Lower leg skin (tissue), 3 donors: ENCODE results near the gene BLOC1S5.

Experiments used
- CTCF ChIP-seq, 3 donors: fragments of 450-650 bp; IDR thresholded peaks; one replicate each; pipeline ENCODE4 v1.5.1; 2016; ENCODE audit warnings: antibody characterized with exemption in 3 of 3, mild to moderate bottlenecking in 3 of 3, moderate library complexity in 2 of 3
- POLR2A ChIP-seq, 2 donors: fragments of 450-650 bp; IDR thresholded peaks; one replicate each; pipeline ENCODE4 v1.6.1; 2016 to 2017; ENCODE audit warnings: antibody characterized with exemption in 2 of 2, mild to moderate bottlenecking in 1 of 2, moderate library complexity in 1 of 2

- TF ChIP-seq CTCF (IDR thresholded peaks at IDR 0.05) (no peak), POLR2A (IDR thresholded peaks at IDR 0.05) (no peak)
Measured at GRCh38 chr6:8077991-8078390, 13.8 kb upstream of the BLOC1S5 start.
